ENCODE measurements around the gene DYNLRB1. TPM values are rescaled to one million over a fixed set of nuclear protein-coding genes. Genes with fewer than 3 reads are reported as not detected.

DYNLRB1 gene
- total and polyA plus RNA-seq, 2 donors (not counting 1 experiment from before 2014, with no cell fraction given), result 55.3 to 120 TPM

DNA sequence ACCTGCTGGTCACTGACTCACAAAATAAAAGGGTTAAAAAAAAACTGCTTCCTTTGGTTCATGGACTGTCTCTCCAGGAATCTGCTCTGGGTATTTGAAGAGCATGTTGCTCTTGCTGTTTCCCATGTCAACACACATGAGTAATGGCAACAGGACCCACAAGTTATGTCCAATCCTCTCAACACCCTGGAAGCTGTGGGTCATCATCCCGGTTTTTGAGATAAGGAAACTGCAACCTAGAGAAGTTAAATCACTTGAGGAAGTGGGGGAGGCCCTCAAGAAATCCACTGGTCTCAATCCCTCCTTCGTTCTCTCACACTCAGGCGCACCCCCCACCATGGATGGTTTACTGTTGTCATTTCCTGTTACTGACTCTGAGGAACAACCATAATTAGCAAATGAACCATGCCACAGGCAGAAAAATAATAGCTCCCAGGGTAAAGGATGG, 54.7 kb downstream of the DYNLRB1 start:
- peaks cover 9% of the 10 kb centered on the region for H3K4me1 Mint-ChIP-seq
- WGBS (ENCODE audit: insufficient coverage), result 60% methylated on average over 1 of the region's 3 CpGs
- no peak overlapping the region for H3K27ac ChIP-seq (ENCODE audit: low read length in 2 of 2)

DNA sequence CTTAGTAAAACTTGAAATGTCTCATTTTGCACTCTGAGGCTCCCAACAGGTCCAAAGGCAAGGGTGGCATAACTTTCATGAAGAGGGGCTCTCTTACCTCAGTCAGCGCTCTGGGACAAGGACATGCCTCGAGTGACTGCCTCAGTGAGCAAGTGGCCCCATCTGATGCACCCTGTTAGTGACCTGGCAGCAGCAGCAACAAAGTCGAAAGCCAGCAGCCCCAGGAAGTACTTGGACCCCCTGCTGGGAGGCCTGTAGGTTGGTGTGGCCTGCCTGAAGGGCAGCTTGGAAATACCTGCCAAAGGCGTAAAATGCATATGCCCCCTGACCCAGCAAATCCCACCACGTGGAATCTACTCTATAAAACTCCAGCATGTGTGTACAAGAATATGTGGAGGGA, 55.5 kb downstream of the DYNLRB1 start:
- H3K27ac ChIP-seq (ENCODE audit: low read length in 2 of 2), result no peak overlapping the region
- ChIA-PET CTCF (no interaction called here), POLR2A (no interaction called here)
- peaks cover 5 to 6% of the 10 kb centered on the region in 2 donors for H3K4me1 ChIP-seq (ENCODE audit: control insufficient read depth in 2 of 2, insufficient read depth in 2 of 2, low read length in 2 of 2)
- WGBS (ENCODE audit: insufficient coverage), result 94% methylated on average over 2 of the region's 5 CpGs
- Mint-ChIP-seq H3K9me3 (ENCODE audit: insufficient read depth) (no peaks in the 10 kb centered on the region), H3K4me1 (peaks cover 9% of the 10 kb centered on the region), H3K4me3 (no peak overlapping the region), H3K27ac (peak overlapping the region; percentile 3), H3K27me3 (no peaks in the 10 kb centered on the region)
- no peak for ATAC-seq (ENCODE audit: low read depth)
- H4K20me1 ChIP-seq (ENCODE audit: control insufficient read depth, insufficient read depth, low read length, poor library complexity, severe bottlenecking), result no peaks in the 10 kb centered on the region
- no peak for DNase-seq
- TF ChIP-seq, protein P1, sequence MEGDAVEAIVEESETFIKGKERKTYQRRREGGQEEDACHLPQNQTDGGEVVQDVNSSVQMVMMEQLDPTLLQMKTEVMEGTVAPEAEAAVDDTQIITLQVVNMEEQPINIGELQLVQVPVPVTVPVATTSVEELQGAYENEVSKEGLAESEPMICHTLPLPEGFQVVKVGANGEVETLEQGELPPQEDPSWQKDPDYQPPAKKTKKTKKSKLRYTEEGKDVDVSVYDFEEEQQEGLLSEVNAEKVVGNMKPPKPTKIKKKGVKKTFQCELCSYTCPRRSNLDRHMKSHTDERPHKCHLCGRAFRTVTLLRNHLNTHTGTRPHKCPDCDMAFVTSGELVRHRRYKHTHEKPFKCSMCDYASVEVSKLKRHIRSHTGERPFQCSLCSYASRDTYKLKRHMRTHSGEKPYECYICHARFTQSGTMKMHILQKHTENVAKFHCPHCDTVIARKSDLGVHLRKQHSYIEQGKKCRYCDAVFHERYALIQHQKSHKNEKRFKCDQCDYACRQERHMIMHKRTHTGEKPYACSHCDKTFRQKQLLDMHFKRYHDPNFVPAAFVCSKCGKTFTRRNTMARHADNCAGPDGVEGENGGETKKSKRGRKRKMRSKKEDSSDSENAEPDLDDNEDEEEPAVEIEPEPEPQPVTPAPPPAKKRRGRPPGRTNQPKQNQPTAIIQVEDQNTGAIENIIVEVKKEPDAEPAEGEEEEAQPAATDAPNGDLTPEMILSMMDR (IDR thresholded peaks at IDR 0.05), result no peak
- no peak overlapping the region for H3K4me3 ChIP-seq (ENCODE audit: control extremely low read depth in 1 of 5, extremely low read depth in 1 of 5, insufficient read depth in 1 of 5, low read depth in 2 of 5, low read length in 4 of 5)
- no peak overlapping the region for H3K9ac ChIP-seq (ENCODE audit: low read length)
- no peaks in the 10 kb centered on the region for H3K79me2 ChIP-seq (ENCODE audit: control insufficient read depth, insufficient read depth, low read length)
- H2AFZ ChIP-seq (ENCODE audit: insufficient read depth, low read depth, low read length, poor library complexity, severe bottlenecking), result no peak overlapping the region
- H3K9me3 ChIP-seq (ENCODE audit: control extremely low read depth in 1 of 3, control insufficient read depth in 2 of 3, insufficient read depth in 1 of 3, low read length in 2 of 3), result no peaks in the 10 kb centered on the region
- no peak overlapping the region for H3K4me2 ChIP-seq (replicated peaks; ENCODE audit: low read depth, low read length, poor library complexity, severe bottlenecking)
- H3K27me3 ChIP-seq (replicated peaks in 1 of 4; ENCODE audit: control extremely low read depth in 1 of 4, control insufficient read depth in 3 of 4, insufficient read depth in 4 of 4, low read length in 3 of 4), result no peaks in the 10 kb centered on the region
- H3K36me3 ChIP-seq (replicated peaks in 1 of 2; ENCODE audit: control extremely low read depth in 1 of 2, control insufficient read depth in 1 of 2, extremely low read depth in 1 of 2, insufficient read depth in 2 of 2, low read length in 1 of 2), result peaks cover 0 to 23% of the 10 kb centered on the region in 2 experiments
- intact Hi-C loops (cut with micrococcal nuclease), result no loop called here

More for the DNA sequence above, 54.7 kb downstream of the DYNLRB1 start:
- no peaks in the 10 kb centered on the region for H3K79me2 ChIP-seq (ENCODE audit: control insufficient read depth, insufficient read depth, low read length)
- no peaks in the 10 kb centered on the region for H3K27me3 ChIP-seq (replicated peaks in 1 of 4; ENCODE audit: control extremely low read depth in 1 of 4, control insufficient read depth in 3 of 4, insufficient read depth in 4 of 4, low read length in 3 of 4)
- ChIA-PET CTCF (no interaction called here), POLR2A (no interaction called here)
- H3K4me3 Mint-ChIP-seq, result no peak overlapping the region
- DNase-seq (no peak), ATAC-seq (ENCODE audit: low read depth) (no peak)
- no peaks in the 10 kb centered on the region for H4K20me1 ChIP-seq (ENCODE audit: control insufficient read depth, insufficient read depth, low read length, poor library complexity, severe bottlenecking)
- H3K4me1 ChIP-seq (ENCODE audit: control insufficient read depth in 2 of 2, insufficient read depth in 2 of 2, low read length in 2 of 2), result peaks cover 5 to 6% of the 10 kb centered on the region in 2 donors
- intact Hi-C loops (cut with micrococcal nuclease), result no loop called here
- H3K4me2 ChIP-seq (replicated peaks; ENCODE audit: low read depth, low read length, poor library complexity, severe bottlenecking), result no peak overlapping the region
- no peak overlapping the region for H3K27ac Mint-ChIP-seq
- no peaks in the 10 kb centered on the region for H3K27me3 Mint-ChIP-seq
- peaks cover 0 to 23% of the 10 kb centered on the region in 2 experiments for H3K36me3 ChIP-seq (replicated peaks in 1 of 2; ENCODE audit: control extremely low read depth in 1 of 2, control insufficient read depth in 1 of 2, extremely low read depth in 1 of 2, insufficient read depth in 2 of 2, low read length in 1 of 2)
- no peak overlapping the region for H3K4me3 ChIP-seq (ENCODE audit: control extremely low read depth in 1 of 5, extremely low read depth in 1 of 5, insufficient read depth in 1 of 5, low read depth in 2 of 5, low read length in 4 of 5)
- no peaks in the 10 kb centered on the region for H3K9me3 ChIP-seq (ENCODE audit: control extremely low read depth in 1 of 3, control insufficient read depth in 2 of 3, insufficient read depth in 1 of 3, low read length in 2 of 3)
- no peak overlapping the region for H3K9ac ChIP-seq (ENCODE audit: low read length)
- H2AFZ ChIP-seq (ENCODE audit: insufficient read depth, low read depth, low read length, poor library complexity, severe bottlenecking), result peak overlapping the region; percentile 28
- H3K9me3 Mint-ChIP-seq (ENCODE audit: insufficient read depth), result no peaks in the 10 kb centered on the region
- TF ChIP-seq, protein P1 (IDR thresholded peaks at IDR 0.05), result no peak
- TF ChIP-seq EZH2 (IDR thresholded peaks at IDR 0.05; ENCODE audit: borderline replicate concordance, insufficient read depth, low read depth, low read length, poor library complexity, severe bottlenecking), result no peak

Data from B cell (primary cell).